GM12878 (cell line): ENCODE measurements around the gene NUP93. TPM values are rescaled to one million over a fixed set of nuclear protein-coding genes. Genes with fewer than 3 reads are reported as not detected.

Source experiments
- ELK1 ChIP-seq: IDR thresholded peaks from 2 replicates; pipeline ENCODE4 v1.6.1; 2012; ENCODE audit warnings: low read depth, low read length, improper control_type of control experiment
- NFIC ChIP-seq: IDR thresholded peaks from 2 replicates; pipeline ENCODE4 v1.6.1; 2012; ENCODE audit warnings: low read depth, mild to moderate bottlenecking, inconsistent platforms, low read length, moderate library complexity
- PBX3 ChIP-seq: IDR thresholded peaks from 2 replicates; pipeline ENCODE4 v1.6.1; 2011; ENCODE audit warnings: mild to moderate bottlenecking, low read depth, low read length, moderate library complexity; ENCODE audit not compliant: insufficient replicate concordance
- PKNOX1 ChIP-seq: fragments of 450-650 bp; IDR thresholded peaks from 2 replicates; pipeline ENCODE4 v1.6.1; 2016; ENCODE audit warnings: mild to moderate bottlenecking
- USF1 ChIP-seq: IDR thresholded peaks from 2 replicates; pipeline ENCODE4 v1.6.1; 2011; ENCODE audit warnings: borderline replicate concordance, low read depth, mild to moderate bottlenecking, moderate library complexity, mixed read lengths, low read length; ENCODE audit not compliant: insufficient read depth; ENCODE audit errors: extremely low read length
- microRNA counts: library from miRNA; unstranded; fragments of <30 nt; microRNA quantifications from one replicate; lab custom pipeline; 2016
- microRNA-seq: library from miRNA; unstranded; fragments of <30 nt; microRNA quantifications from one replicate; pipeline ENCODE4, GENCODE V29; 2018
- polyA plus RNA-seq, 11 experiments: library from polyadenylated mRNA; depleted of rRNA in 4 of 11; unstranded in 6 of 11; stranded (reverse) in 5 of 11; fragments of >200 nt; fragmentation: Nextera tagmentation in 4 of 11; fragmentation: Illumina TruSeq in 1 of 11; extraction: Ambion mirVana in 4 of 11; extraction: Trizol in 1 of 11; gene quantifications; 1 replicate in 1 of 11; 2 replicates in 10 of 11; pipeline versions ENCODE4 v1.2.1 to v1.2.3, GENCODE V29; 2011 to 2016; ENCODE audit warnings: inconsistent platforms in 2 of 11, missing spikeins in 2 of 11, low read depth in 1 of 11
- small RNA-seq: library from RNA; depleted of rRNA; stranded (forward); fragments of <200 nt; gene quantifications from one replicate; pipeline ENCODE3, GENCODE V24; 2014
- total RNA-seq, 4 experiments: library from RNA; depleted of rRNA in 3 of 4; stranded (reverse); fragments of >200 nt in 3 of 4; fragmentation: Illumina TruSeq in 1 of 4; extraction: Trizol in 1 of 4; gene quantifications; 2 replicates each; pipeline versions ENCODE4 v1.2.1 to v1.2.3, GENCODE V29; 2013 to 2021

Gene NUP93
- total and polyA plus RNA-seq, 10 of the 15 experiments (the other 5 are each of a cell fraction or from before 2014, with no cell fraction given) = 82.2 to 175 (median 101) TPM

GRCh38 chr16:56898847-56899246, 168.9 kb downstream of the NUP93 start (continued):
- TF ChIP-seq PBX3 (no peak), USF1 (no peak), PKNOX1 (no peak), ELK1 (no peak), NFIC (peak; percentile 91)

MicroRNAs within 50 kb of the gene (microRNA counts, 767-probe panel; counts per million panel counts)
- 516 counts per million, percentile 8 among the panel's probes with 10 or more counts for microRNA hsa-miR-138-5p (lab: Ali Mortazavi, UCI)

Small RNAs within 50 kb of the gene (microRNA-seq; reads per million reads assigned to microRNA genes)
- gene MIR138-2 = 20.3 reads per million, percentile 55 among the genes with 10 or more reads in this experiment

Small RNAs within 50 kb of the gene (small RNA-seq; reads per million reads assigned to genes)
- gene MIR138-2 = 4.5 reads per million, percentile 86 among the genes with 10 or more reads in this experiment

Other genes starting within 250 kb of the NUP93 start
Only the 7 nearest of the 15 such genes appear.
- not detected in 2 replicates for gene MT1M, start 97.5 kb upstream of the NUP93 start, total RNA-seq (2014; rRNA removed)
- not detected in 2 replicates for gene MT1M, start 97.5 kb upstream of the NUP93 start, total RNA-seq (2014; rRNA removed; fragmentation: Illumina TruSeq; extraction: Trizol)
- not detected in 2 replicates for gene MT1M, start 97.5 kb upstream of the NUP93 start, total RNA-seq (2021)
- gene MT1M, start 97.5 kb upstream of the NUP93 start, polyA plus RNA-seq (2011; rRNA removed) = not detected in 2 replicates
- not detected in 2 replicates for gene MT1M, start 97.5 kb upstream of the NUP93 start, polyA plus RNA-seq (2014; fragmentation: Illumina TruSeq; extraction: Trizol)
- not detected for gene MT1M, start 97.5 kb upstream of the NUP93 start, polyA plus RNA-seq (2014; fragmentation: Nextera tagmentation; extraction: Ambion mirVana)
- gene MT1M, start 97.5 kb upstream of the NUP93 start, polyA plus RNA-seq (2014; rRNA removed) = not detected in 2 replicates
- gene MT1M, start 97.5 kb upstream of the NUP93 start, polyA plus RNA-seq (2016; fragmentation: Nextera tagmentation; extraction: Ambion mirVana) = not detected
- not detected in 2 replicates for gene MT1A, start 91.5 kb upstream of the NUP93 start, total RNA-seq (2014; rRNA removed)
- not detected in 2 replicates for gene MT1A, start 91.5 kb upstream of the NUP93 start, total RNA-seq (2014; rRNA removed; fragmentation: Illumina TruSeq; extraction: Trizol)
- not detected in 2 replicates for gene MT1A, start 91.5 kb upstream of the NUP93 start, total RNA-seq (2021)
- not detected in 2 replicates for gene MT1A, start 91.5 kb upstream of the NUP93 start, polyA plus RNA-seq (2011; rRNA removed)
- not detected in 2 replicates for gene MT1A, start 91.5 kb upstream of the NUP93 start, polyA plus RNA-seq (2014; fragmentation: Illumina TruSeq; extraction: Trizol)
- gene MT1A, start 91.5 kb upstream of the NUP93 start, polyA plus RNA-seq (2014; fragmentation: Nextera tagmentation; extraction: Ambion mirVana) = not detected
- gene MT1A, start 91.5 kb upstream of the NUP93 start, polyA plus RNA-seq (2014; rRNA removed) = not detected in 2 replicates
- not detected for gene MT1A, start 91.5 kb upstream of the NUP93 start, polyA plus RNA-seq (2016; fragmentation: Nextera tagmentation; extraction: Ambion mirVana)
- not detected in 2 replicates for gene MT1B, start 78.2 kb upstream of the NUP93 start, total RNA-seq (2014; rRNA removed)
- not detected in 2 replicates for gene MT1B, start 78.2 kb upstream of the NUP93 start, total RNA-seq (2014; rRNA removed; fragmentation: Illumina TruSeq; extraction: Trizol)
- gene MT1B, start 78.2 kb upstream of the NUP93 start, total RNA-seq (2021) = not detected in 2 replicates
- not detected in 2 replicates for gene MT1B, start 78.2 kb upstream of the NUP93 start, polyA plus RNA-seq (2011; rRNA removed)
- not detected in 2 replicates for gene MT1B, start 78.2 kb upstream of the NUP93 start, polyA plus RNA-seq (2014; fragmentation: Illumina TruSeq; extraction: Trizol)
- gene MT1B, start 78.2 kb upstream of the NUP93 start, polyA plus RNA-seq (2014; fragmentation: Nextera tagmentation; extraction: Ambion mirVana) = not detected
- gene MT1B, start 78.2 kb upstream of the NUP93 start, polyA plus RNA-seq (2014; rRNA removed) = not detected in 2 replicates
- not detected for gene MT1B, start 78.2 kb upstream of the NUP93 start, polyA plus RNA-seq (2016; fragmentation: Nextera tagmentation; extraction: Ambion mirVana)
- gene MT1F, start 72.2 kb upstream of the NUP93 start, total RNA-seq (2014; rRNA removed) = 0.27 and 1.5 TPM in 2 replicates
- not detected in 2 replicates for gene MT1F, start 72.2 kb upstream of the NUP93 start, total RNA-seq (2014; rRNA removed; fragmentation: Illumina TruSeq; extraction: Trizol)
- gene MT1F, start 72.2 kb upstream of the NUP93 start, total RNA-seq (2021) = 0.40 and 1.1 TPM in 2 replicates
- 1.8 and 2.4 TPM in 2 replicates for gene MT1F, start 72.2 kb upstream of the NUP93 start, polyA plus RNA-seq (2011; rRNA removed)
- 0.28 TPM in 1 of 2 replicates, not detected in the other for gene MT1F, start 72.2 kb upstream of the NUP93 start, polyA plus RNA-seq (2014; fragmentation: Illumina TruSeq; extraction: Trizol)
- 1 to 10 TPM in 1 of 2 experiments, under 1 TPM in 1; 0.57 to 1.1 TPM for gene MT1F, start 72.2 kb upstream of the NUP93 start, polyA plus RNA-seq (2014; fragmentation: Nextera tagmentation; extraction: Ambion mirVana)
- gene MT1F, start 72.2 kb upstream of the NUP93 start, polyA plus RNA-seq (2014; rRNA removed) = 1.3 and 1.4 TPM in 2 replicates
- gene MT1F, start 72.2 kb upstream of the NUP93 start, polyA plus RNA-seq (2016; fragmentation: Nextera tagmentation; extraction: Ambion mirVana) = 1 to 10 TPM; 1.1 to 2.5 TPM
- 3.5 and 4.5 TPM in 2 replicates for gene MT1G, start 62.1 kb upstream of the NUP93 start, total RNA-seq (2014; rRNA removed)
- gene MT1G, start 62.1 kb upstream of the NUP93 start, total RNA-seq (2014; rRNA removed; fragmentation: Illumina TruSeq; extraction: Trizol) = 1.2 TPM in 1 of 2 replicates, not detected in the other
- 3.0 and 4.2 TPM in 2 replicates for gene MT1G, start 62.1 kb upstream of the NUP93 start, total RNA-seq (2021)
- 2.7 and 2.8 TPM in 2 replicates for gene MT1G, start 62.1 kb upstream of the NUP93 start, polyA plus RNA-seq (2011; rRNA removed)
- 2.2 TPM in 1 of 2 replicates, not detected in the other for gene MT1G, start 62.1 kb upstream of the NUP93 start, polyA plus RNA-seq (2014; fragmentation: Illumina TruSeq; extraction: Trizol)
- 1 to 10 TPM; 8.7 to 9.1 TPM for gene MT1G, start 62.1 kb upstream of the NUP93 start, polyA plus RNA-seq (2014; fragmentation: Nextera tagmentation; extraction: Ambion mirVana)
- gene MT1G, start 62.1 kb upstream of the NUP93 start, polyA plus RNA-seq (2014; rRNA removed) = 4.7 and 8.7 TPM in 2 replicates
- gene MT1G, start 62.1 kb upstream of the NUP93 start, polyA plus RNA-seq (2016; fragmentation: Nextera tagmentation; extraction: Ambion mirVana) = 1 to 10 TPM; 8.2 to 8.3 TPM
- gene MT1H, start 60.3 kb upstream of the NUP93 start, total RNA-seq (2014; rRNA removed) = 0.87 TPM in 1 of 2 replicates, not detected in the other
- not detected in 2 replicates for gene MT1H, start 60.3 kb upstream of the NUP93 start, total RNA-seq (2014; rRNA removed; fragmentation: Illumina TruSeq; extraction: Trizol)
- gene MT1H, start 60.3 kb upstream of the NUP93 start, total RNA-seq (2021) = 1.3 and 1.8 TPM in 2 replicates
- gene MT1H, start 60.3 kb upstream of the NUP93 start, polyA plus RNA-seq (2011; rRNA removed) = 0.53 and 0.86 TPM in 2 replicates
- 0.40 TPM in 1 of 2 replicates, not detected in the other for gene MT1H, start 60.3 kb upstream of the NUP93 start, polyA plus RNA-seq (2014; fragmentation: Illumina TruSeq; extraction: Trizol)
- gene MT1H, start 60.3 kb upstream of the NUP93 start, polyA plus RNA-seq (2014; fragmentation: Nextera tagmentation; extraction: Ambion mirVana) = 1 to 10 TPM in 1 of 2 experiments, under 1 TPM in 1; 0.98 to 2.1 TPM
- gene MT1H, start 60.3 kb upstream of the NUP93 start, polyA plus RNA-seq (2014; rRNA removed) = 0.99 and 2.6 TPM in 2 replicates
- 1 to 10 TPM; 5.8 to 6.0 TPM for gene MT1H, start 60.3 kb upstream of the NUP93 start, polyA plus RNA-seq (2016; fragmentation: Nextera tagmentation; extraction: Ambion mirVana)
- gene MT1X, start 47.7 kb upstream of the NUP93 start, total RNA-seq (2014; rRNA removed) = 9.6 and 14.4 TPM in 2 replicates
- 9.9 and 10.0 TPM in 2 replicates for gene MT1X, start 47.7 kb upstream of the NUP93 start, total RNA-seq (2014; rRNA removed; fragmentation: Illumina TruSeq; extraction: Trizol)
- gene MT1X, start 47.7 kb upstream of the NUP93 start, total RNA-seq (2021) = 11.6 and 16.3 TPM in 2 replicates
- 8.7 and 11.8 TPM in 2 replicates for gene MT1X, start 47.7 kb upstream of the NUP93 start, polyA plus RNA-seq (2011; rRNA removed)
- gene MT1X, start 47.7 kb upstream of the NUP93 start, polyA plus RNA-seq (2014; fragmentation: Illumina TruSeq; extraction: Trizol) = 3.0 and 9.0 TPM in 2 replicates
- 10 to 100 TPM; 45.6 to 51.9 TPM for gene MT1X, start 47.7 kb upstream of the NUP93 start, polyA plus RNA-seq (2014; fragmentation: Nextera tagmentation; extraction: Ambion mirVana)
- 5.8 and 22.2 TPM in 2 replicates for gene MT1X, start 47.7 kb upstream of the NUP93 start, polyA plus RNA-seq (2014; rRNA removed)
- 10 to 100 TPM; 59.9 to 65.6 TPM for gene MT1X, start 47.7 kb upstream of the NUP93 start, polyA plus RNA-seq (2016; fragmentation: Nextera tagmentation; extraction: Ambion mirVana)